GM18909 (cell line): Measurements from ENCODE around the gene FBXO44.

Experiments used
- ATAC-seq: cut with Tn5 transposase; IDR thresholded peaks from one replicate; pipeline ENCODE4 v1.9.1; 2021; ENCODE audit warnings: mild to moderate bottlenecking; ENCODE audit not compliant: unreplicated experiment, poor library complexity

The FBXO44 gene

GRCh38 chr1:11682799-11683198, 28.1 kb downstream of the FBXO44 start:
- no peak for ATAC-seq

- no peak for ATAC-seq
These were observed 29.4 kb downstream of the FBXO44 start for GRCh38 chr1:11684070-11684469.

- ATAC-seq, result no peak
These were observed 30.6 kb downstream of the FBXO44 start for GRCh38 chr1:11685210-11685752.

GRCh38 chr1:11688506-11688905, 33.8 kb downstream of the FBXO44 start:
- no peak for ATAC-seq

GRCh38 chr1:11690397-11691301, 36.0 kb downstream of the FBXO44 start:
- ATAC-seq, result no peak

- ATAC-seq, result no peak
These were observed 36.7 kb downstream of the FBXO44 start, which contains the start of gene DRAXIN for GRCh38 chr1:11691302-11691914. Gene DRAXIN, plus strand, starts transcription at chr1:11691710. Its CDS starts 14,549 bp downstream, at chr1:11706259.

- no peak for ATAC-seq
These were observed 37.4 kb downstream of the FBXO44 start for GRCh38 chr1:11691928-11692711.

GRCh38 chr1:11693024-11693590, 38.4 kb downstream of the FBXO44 start:
- no peak for ATAC-seq

GRCh38 chr1:11693917-11694316, 39.2 kb downstream of the FBXO44 start:
- ATAC-seq, result no peak

- ATAC-seq, result no peak
These were observed 41.2 kb downstream of the FBXO44 start for GRCh38 chr1:11695861-11696260.

- no peak for ATAC-seq
These were observed 42.7 kb downstream of the FBXO44 start for GRCh38 chr1:11697188-11697892.

GRCh38 chr1:11697893-11698210, 43.2 kb downstream of the FBXO44 start:
- no peak for ATAC-seq

- ATAC-seq, result no peak
These were observed 46.2 kb downstream of the FBXO44 start for GRCh38 chr1:11700601-11701467.

- ATAC-seq, result no peak
These were observed 46.9 kb downstream of the FBXO44 start for GRCh38 chr1:11701551-11701961.

- no peak for ATAC-seq
These were observed 47.5 kb downstream of the FBXO44 start for GRCh38 chr1:11701981-11702803.

GRCh38 chr1:11703357-11704193, 48.9 kb downstream of the FBXO44 start:
- no peak for ATAC-seq

- no peak for ATAC-seq
These were observed 49.5 kb downstream of the FBXO44 start for GRCh38 chr1:11704194-11704529.
